GM18867 (cell line): ENCODE data around the gene FGD6.
A peak's percentile ranks its signal among the peaks of the same experiment; 100 is the strongest.
"Not testable (repeated sequence)": the region's sequence is repeated elsewhere in the genome, so short reads cannot be mapped to it uniquely, and the experiment has no call there.

Experiments used
- ATAC-seq: cut with Tn5 transposase; IDR thresholded peaks from one replicate; pipeline ENCODE4 v1.9.1; 2021; ENCODE audit warnings: mild to moderate bottlenecking, moderate library complexity; ENCODE audit not compliant: unreplicated experiment

FGD6 gene

DNA sequence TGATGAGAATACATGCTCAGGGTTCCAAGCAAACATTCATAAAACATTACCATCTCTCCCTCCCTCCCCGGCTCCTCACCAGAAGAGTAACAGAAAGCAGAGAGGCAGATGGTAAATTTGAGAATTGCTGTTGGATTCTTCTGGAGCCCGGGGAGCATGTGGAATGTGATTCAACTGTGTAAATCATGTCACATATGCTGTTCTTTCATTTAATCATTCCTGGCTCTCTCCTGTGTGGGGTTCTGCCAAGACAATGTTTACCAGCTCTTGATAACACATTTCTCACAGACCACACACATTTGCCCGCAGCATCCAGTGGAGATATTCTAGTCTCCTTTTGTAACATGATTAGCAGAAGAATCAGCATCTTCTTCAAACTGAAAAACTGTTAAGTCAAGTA, 120.4 kb downstream of the FGD6 start:
- no peak for ATAC-seq

- no peak for ATAC-seq
Observed at GRCh38 chr12:95096378-95096777, 120.9 kb downstream of the FGD6 start.

- not testable (repeated sequence) for ATAC-seq
Observed at GRCh38 chr12:95095866-95096265, 121.4 kb downstream of the FGD6 start.

GRCh38 chr12:95089462-95089861, 127.8 kb downstream of the FGD6 start:
- ATAC-seq: no peak

DNA sequence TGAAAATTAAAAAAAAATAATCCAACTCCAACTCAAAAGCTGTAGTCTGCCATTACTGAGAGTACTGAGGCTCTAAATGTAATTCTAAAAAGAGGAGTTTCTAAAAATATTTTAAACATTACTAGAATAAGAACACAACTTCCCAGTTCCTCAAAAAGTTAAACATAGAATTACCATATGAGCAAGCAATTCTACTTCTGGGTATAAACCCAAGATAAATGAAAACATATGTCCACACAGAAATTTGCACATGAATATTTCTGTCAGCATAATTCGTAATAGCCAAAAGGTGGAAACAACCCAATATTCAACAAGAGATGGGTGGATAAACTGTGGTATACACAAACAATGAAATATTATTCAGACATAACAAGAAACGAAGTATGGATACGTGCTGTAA, 128.9 kb downstream of the FGD6 start:
- ATAC-seq: peak; percentile 55

GRCh38 chr12:95085612-95086011, 131.7 kb downstream of the FGD6 start:
- ATAC-seq: no peak

DNA sequence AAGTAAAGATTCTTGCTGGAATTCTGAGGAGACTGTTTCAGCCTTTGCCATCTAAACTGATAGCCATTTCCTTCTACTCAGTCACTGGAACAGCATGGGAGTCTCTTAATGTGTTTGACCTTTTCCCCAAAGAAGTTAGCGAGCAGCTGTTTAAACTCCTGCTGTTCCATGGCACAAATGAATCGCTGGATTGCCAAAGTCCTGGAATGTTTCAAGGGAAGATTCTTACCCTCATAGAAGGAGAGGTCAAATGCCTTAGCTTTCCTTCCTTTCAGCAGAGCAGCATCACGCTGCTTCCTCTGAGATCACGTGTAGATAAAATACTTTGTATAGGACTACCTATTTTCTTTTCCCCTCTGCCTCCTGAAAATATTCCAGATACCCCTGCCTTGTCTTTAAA, 133.3 kb downstream of the FGD6 start:
- ATAC-seq: no peak

- ATAC-seq: no peak
Observed at GRCh38 chr12:95083471-95083870, 133.8 kb downstream of the FGD6 start.

DNA sequence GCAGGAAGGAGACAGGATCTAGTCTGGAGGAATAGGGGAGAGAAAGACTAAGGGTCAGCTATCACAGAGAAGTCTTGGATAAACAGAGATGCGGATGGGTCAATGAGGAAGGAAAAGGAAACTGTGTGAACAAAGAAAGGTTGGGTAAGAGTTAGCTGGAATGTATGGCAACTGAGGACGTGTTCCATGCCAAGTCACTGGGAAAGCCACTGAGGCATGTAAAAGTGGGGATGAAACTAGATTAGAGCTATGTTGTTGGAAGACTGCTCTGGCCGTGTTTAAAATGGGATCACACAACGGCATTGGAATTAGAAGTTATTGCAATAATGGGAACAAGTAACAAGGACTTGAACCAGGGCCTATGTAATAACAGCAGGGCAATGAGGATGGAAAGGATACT, 139.9 kb downstream of the FGD6 start:
- no peak for ATAC-seq

GRCh38 chr12:95074766-95075165, 142.5 kb downstream of the FGD6 start:
- ATAC-seq: no peak

DNA sequence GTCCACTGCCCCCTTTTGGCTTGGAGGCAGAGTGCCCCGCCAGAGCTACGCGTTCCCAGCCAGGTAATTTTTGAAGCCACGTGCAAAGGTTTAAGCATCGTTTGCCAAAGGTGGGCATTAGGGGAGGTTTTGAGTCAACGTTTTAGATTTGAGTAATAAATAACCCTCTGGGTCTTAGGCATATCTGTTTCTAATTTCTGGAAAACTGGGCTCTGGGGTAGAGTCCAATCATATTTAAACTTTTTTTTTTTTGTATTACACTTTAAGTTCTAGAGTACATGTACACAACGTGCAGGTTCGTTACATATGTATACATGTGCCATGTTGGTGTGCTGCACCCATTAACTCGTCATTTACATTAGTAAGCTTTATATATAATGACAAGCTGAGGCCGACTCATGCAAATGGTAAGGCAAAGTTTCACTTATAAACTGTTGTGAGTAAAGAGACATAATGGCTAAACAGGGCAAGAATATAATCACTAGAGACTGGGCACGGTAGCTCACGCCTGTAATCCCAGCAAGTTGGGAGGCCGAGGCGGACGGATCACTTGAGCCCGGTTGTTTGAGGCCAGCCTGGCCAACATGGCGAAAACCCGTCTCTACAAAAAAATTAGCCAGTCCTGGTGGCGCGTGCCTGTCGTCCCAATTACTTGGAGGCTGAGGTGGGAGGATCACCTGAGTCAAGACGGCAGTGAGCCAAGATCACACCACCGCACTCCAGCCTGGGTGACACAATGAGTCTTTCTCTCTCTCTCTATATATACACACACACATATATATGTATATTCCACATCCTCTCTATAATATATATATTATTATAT, 143.4 kb downstream of the FGD6 start:
- no peak for ATAC-seq

GRCh38 chr12:95072900-95073697, 144.2 kb downstream of the FGD6 start, which contains the start of gene NR2C1:
Gene NR2C1 (minus strand): TSS chr12:95073618. CDS start chr12:95067384, 6,234 bp downstream.
- ATAC-seq: peak; percentile 97

DNA sequence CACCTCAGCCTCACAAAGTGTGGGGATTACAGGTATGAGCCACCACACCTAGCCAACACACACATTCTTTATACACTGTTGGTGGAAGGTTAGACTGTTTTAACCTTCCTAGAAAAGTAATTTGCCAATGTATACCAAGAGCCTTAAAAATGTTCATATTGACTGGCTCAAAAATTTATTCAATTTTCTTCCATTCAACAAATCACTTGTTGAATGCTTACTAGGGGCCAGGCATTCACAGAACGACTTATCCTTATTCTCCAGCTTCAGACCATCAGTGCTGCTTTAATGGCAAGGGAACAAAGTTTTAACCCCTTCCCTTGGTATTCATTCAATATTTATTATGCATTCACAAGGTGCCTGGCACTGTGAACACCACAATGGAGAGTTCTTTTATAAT, 146.9 kb downstream of the FGD6 start:
- no peak for ATAC-seq

- no peak for ATAC-seq
Observed at GRCh38 chr12:95066091-95066855, 151.0 kb downstream of the FGD6 start.

DNA sequence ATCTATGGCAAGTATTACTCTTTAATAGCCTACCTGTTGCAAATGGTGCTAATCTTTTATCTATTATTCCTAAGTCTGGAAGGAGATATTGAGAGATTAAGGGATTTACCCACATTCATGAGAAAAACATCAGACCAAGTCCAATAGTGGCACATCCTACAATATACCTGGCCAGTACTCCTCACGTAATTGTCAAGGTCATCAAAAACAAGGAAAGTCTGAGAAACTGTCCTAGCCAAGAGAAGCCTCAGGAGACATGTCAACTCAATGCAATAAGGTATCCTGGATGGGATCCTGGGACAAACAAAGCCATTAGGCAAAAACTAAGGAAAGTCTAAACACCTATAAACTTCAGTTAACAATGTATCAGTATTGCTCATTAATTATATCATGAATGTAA, 156.3 kb downstream of the FGD6 start:
- no peak for ATAC-seq

DNA sequence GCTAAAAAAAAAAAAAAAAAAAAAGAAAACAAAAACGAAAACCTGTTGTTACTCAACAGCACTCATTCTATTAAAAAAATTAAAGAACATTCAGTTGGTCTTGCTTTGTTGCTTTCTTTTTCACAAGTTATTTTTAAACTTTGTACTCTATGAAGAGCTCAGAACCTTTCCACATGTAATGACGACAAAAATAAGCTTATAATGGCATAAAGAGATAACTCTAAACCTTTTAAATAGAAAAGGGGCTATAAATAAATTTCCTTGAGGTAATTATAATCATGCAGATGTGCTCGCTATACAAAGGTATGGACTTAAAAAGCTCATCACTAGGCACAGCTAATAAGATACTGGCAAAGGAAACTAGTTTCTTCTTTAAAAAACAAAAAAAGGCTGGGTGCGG, 157.3 kb downstream of the FGD6 start:
- ATAC-seq: no peak

GRCh38 chr12:95057424-95057823, 159.8 kb downstream of the FGD6 start:
- ATAC-seq: no peak

GRCh38 chr12:95055057-95055456, 162.2 kb downstream of the FGD6 start:
- ATAC-seq: no peak

GRCh38 chr12:95054206-95054605, 163.1 kb downstream of the FGD6 start:
- no peak for ATAC-seq

- ATAC-seq: no peak
Observed at GRCh38 chr12:95051241-95051640, 166.0 kb downstream of the FGD6 start.

DNA sequence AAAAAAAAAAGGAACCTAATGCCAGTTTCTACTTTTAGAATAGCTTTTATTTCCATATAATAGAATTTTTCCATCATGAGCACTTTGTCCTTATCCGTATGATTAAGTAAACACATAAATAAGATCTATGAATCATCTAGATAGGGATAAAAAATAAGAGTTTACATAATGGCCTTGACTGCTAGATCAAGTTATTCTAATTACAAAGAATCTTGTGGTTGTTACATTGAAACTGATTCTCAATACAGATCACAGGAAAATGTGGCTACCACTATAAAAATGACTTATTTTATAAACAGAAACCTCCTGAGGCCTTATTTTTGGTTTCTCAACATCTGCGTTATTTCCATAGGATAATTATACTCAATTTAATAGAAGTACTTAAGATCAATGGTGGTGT, 179.4 kb downstream of the FGD6 start:
- no peak for ATAC-seq
